OCI-LY3 (cell line): Measurements from ENCODE around the gene STK26.

Experiments
- H2AFZ ChIP-seq: fragments of 200-600, 300-600 bp; shearing (Covaris generic); 2 replicates; pipeline ENCODE4 v1.6.0; 2014; ENCODE audit warnings: antibody characterized with exemption, low read depth, low read length
- H3K27ac ChIP-seq: fragments of 200-600, 300-600 bp; sonication (generic); 2 replicates; pipeline ENCODE4 v1.5.1; 2014; ENCODE audit warnings: mild to moderate bottlenecking, low read length, moderate library complexity, mixed read lengths
- H3K27me3 ChIP-seq: fragments of 200-600, 300-600 bp; sonication (generic); 2 replicates; pipeline ENCODE4 v1.6.1; 2014; ENCODE audit warnings: low read depth, low read length, mixed read lengths
- H3K36me3 ChIP-seq: fragments of 200-600, 300-600 bp; sonication (generic); replicated peaks from 2 replicates; pipeline ENCODE3; 2014; ENCODE audit warnings: low read depth, low read length, mixed read lengths
- H3K4me1 ChIP-seq: fragments of 300-600, 200-600 bp; sonication (generic); 2 replicates; pipeline ENCODE4 v1.6.1; 2014; ENCODE audit warnings: low read length, mixed read lengths
- H3K4me2 ChIP-seq: fragments of 200-600, 300-600 bp; sonication (generic); 2 replicates; pipeline ENCODE4 v1.6.1; 2014; ENCODE audit warnings: low read length, mixed read lengths
- H3K4me3 ChIP-seq: fragments of 300-600, 200-600 bp; sonication (generic); 2 replicates; pipeline ENCODE4 v1.5.1; 2014; ENCODE audit warnings: antibody characterized with exemption, mild to moderate bottlenecking, low read length, moderate library complexity
- H3K79me2 ChIP-seq: fragments of 300-600, 200-600 bp; shearing (Covaris generic); 2 replicates; pipeline ENCODE4 v1.6.1; 2014; ENCODE audit warnings: mild to moderate bottlenecking, low read length, mixed read lengths
- H3K9ac ChIP-seq: fragments of 300-600, 200-600 bp; shearing (Covaris generic); 2 replicates; pipeline ENCODE4 v1.6.0; 2014; ENCODE audit warnings: mild to moderate bottlenecking, low read length, moderate library complexity
- H3K9me3 ChIP-seq: fragments of 200-600, 300-600 bp; shearing (Covaris generic); 2 replicates; pipeline ENCODE4 v1.6.1; 2014; ENCODE audit warnings: low read length, mixed read lengths; ENCODE audit not compliant: insufficient read depth
- H4K20me1 ChIP-seq: fragments of 200-600, 300-600 bp; sonication (generic); 2 replicates; pipeline ENCODE4 v1.6.1; 2016; ENCODE audit warnings: low read length, mixed read lengths; ENCODE audit not compliant: insufficient read depth
- EZH2phosphoT487 ChIP-seq: fragments of 200-600 bp; shearing (Covaris generic); IDR thresholded peaks from 2 replicates; pipeline ENCODE4 v1.6.1; 2018; ENCODE audit warnings: antibody characterized with exemption, mixed run types, low read depth
- TF ChIP-seq, protein P1 (sequence below): fragments of 200-600, 300-600 bp; sonication (generic); IDR thresholded peaks from 2 replicates; pipeline ENCODE4 v1.5.1; 2014; ENCODE audit warnings: antibody characterized with exemption, low read length, low read depth

STK26 gene

DNA sequence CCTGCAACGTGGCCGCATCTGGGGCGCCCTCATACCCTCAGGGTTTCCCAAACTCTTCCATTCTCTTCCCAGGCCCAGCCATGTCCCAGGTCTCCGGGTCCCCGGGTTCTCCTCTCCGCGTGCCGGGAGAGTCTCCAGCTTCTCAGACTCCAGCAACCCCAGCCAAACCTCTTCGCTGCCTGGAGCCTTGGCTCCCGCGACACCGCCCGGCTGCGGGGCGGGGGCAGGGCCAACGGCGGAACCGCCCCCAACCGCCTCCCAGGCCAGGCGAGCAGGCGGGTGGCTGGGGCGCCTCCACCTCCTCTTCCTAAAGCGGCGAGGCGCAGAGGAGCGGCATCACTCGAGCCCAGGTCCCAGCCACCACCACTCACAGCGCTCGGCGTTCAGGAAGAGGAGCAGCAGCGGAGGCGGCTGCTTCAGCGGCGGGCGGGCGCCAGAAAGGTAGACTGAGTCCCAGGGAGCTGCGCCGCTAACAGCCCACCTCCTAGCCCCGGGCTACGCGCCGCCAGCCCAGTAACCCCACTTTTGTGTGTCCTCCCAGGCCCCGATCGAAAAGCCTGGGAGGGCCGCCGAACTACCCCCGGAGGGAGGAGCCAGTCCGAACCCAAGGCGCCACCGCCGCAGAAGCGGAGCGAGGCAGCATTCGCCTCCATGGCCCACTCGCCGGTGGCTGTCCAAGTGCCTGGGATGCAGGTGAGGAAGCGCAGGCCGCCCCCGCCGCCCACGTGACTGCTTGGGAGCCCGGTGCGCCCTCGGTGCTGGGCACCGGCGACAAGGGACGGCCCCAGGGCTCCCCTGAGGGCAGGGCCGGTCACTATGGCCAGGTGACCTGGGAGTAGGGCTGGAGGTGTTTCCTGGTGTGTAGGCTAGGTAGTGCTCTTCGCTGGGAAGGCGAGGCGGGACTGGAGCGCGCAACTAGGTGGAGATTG lies at the start of gene STK26:
TSS of gene STK26 (plus strand) at position 336 of the 929 bp plus-strand sequence. CDS start at position 652, 316 bp downstream.
- peak within 1 kb of the TSS; percentile 93 for H2AFZ ChIP-seq
- H3K4me2 ChIP-seq, result peak within 1 kb of the TSS; percentile 100

DNA sequence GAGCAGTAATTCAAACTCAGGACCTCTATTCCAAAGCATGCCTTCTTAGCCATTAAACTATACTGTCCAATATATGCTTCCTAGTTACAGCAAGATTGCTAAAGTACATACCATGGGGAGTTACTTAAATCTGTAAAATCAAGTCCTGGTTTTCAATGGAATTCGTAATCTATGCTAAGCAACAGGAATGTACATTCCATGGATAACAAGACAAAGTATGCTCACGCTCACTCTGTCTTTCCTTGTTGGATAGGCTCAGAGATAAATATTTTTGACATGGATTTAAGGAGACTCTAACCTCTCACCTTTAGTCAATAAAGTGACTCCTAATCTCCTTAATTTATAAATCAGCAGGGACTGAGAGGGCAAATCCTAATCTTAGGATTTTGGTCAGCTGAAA lies 47.3 kb upstream of the STK26 start:
- H3K79me2 ChIP-seq, result no peaks in the 10 kb centered on the region
- TF ChIP-seq EZH2phosphoT487, result no peak
- TF ChIP-seq, protein P1, sequence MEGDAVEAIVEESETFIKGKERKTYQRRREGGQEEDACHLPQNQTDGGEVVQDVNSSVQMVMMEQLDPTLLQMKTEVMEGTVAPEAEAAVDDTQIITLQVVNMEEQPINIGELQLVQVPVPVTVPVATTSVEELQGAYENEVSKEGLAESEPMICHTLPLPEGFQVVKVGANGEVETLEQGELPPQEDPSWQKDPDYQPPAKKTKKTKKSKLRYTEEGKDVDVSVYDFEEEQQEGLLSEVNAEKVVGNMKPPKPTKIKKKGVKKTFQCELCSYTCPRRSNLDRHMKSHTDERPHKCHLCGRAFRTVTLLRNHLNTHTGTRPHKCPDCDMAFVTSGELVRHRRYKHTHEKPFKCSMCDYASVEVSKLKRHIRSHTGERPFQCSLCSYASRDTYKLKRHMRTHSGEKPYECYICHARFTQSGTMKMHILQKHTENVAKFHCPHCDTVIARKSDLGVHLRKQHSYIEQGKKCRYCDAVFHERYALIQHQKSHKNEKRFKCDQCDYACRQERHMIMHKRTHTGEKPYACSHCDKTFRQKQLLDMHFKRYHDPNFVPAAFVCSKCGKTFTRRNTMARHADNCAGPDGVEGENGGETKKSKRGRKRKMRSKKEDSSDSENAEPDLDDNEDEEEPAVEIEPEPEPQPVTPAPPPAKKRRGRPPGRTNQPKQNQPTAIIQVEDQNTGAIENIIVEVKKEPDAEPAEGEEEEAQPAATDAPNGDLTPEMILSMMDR, result no peak

More for the DNA sequence above, at the start of gene STK26:
- Histone ChIP-seq H3K79me2 (peaks cover 49% of the 10 kb centered on the region), H4K20me1 (peaks cover 5% of the 10 kb centered on the region), H3K9me3 (no peaks in the 10 kb centered on the region), H3K36me3 (no peaks in the 10 kb centered on the region), H3K9ac (peak within 1 kb of the TSS; percentile 94), H3K4me1 (peaks cover 15% of the 10 kb centered on the region), H3K27me3 (no peaks in the 10 kb centered on the region), H3K27ac (peak within 1 kb of the TSS; percentile 67), H3K4me3 (peak within 1 kb of the TSS; percentile 99)
- TF ChIP-seq, protein P1, result no peak
- TF ChIP-seq EZH2phosphoT487, result no peak

DNA sequence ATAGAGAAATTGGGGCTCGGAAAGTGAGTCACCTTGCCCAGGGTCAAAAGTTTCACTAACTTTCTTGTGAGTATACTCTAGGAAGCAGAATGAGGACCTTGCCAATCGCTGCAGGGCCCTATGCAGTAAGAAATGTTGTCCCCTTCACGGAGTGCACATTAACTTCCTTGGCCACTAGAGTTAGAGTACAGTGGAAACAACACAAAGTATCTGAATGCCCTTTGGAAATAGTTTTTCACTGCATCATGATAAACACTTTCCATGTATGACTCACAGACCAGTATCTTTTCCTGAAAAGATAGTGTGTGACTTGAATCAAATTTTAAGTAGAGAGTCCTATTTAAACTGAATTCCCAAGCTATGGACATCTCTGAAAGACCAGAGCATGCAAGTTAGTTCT lies 45.5 kb upstream of the STK26 start:
- Histone ChIP-seq H3K9ac (no peak overlapping the region), H3K9me3 (no peaks in the 10 kb centered on the region), H3K27ac (no peak overlapping the region), H3K4me1 (no peaks in the 10 kb centered on the region), H4K20me1 (no peaks in the 10 kb centered on the region), H2AFZ (no peak overlapping the region), H3K4me2 (no peak overlapping the region), H3K27me3 (no peaks in the 10 kb centered on the region), H3K79me2 (no peaks in the 10 kb centered on the region), H3K4me3 (no peak overlapping the region), H3K36me3 (no peaks in the 10 kb centered on the region)
- no peak for TF ChIP-seq EZH2phosphoT487
- TF ChIP-seq, protein P1, result no peak

More for the DNA sequence above, 47.3 kb upstream of the STK26 start:
- Histone ChIP-seq H3K27me3 (no peaks in the 10 kb centered on the region), H3K9me3 (no peaks in the 10 kb centered on the region), H3K4me3 (no peak overlapping the region), H3K36me3 (no peaks in the 10 kb centered on the region), H3K4me1 (no peaks in the 10 kb centered on the region), H3K9ac (no peak overlapping the region), H2AFZ (no peak overlapping the region), H3K4me2 (no peak overlapping the region), H4K20me1 (no peaks in the 10 kb centered on the region), H3K27ac (no peak overlapping the region)

DNA sequence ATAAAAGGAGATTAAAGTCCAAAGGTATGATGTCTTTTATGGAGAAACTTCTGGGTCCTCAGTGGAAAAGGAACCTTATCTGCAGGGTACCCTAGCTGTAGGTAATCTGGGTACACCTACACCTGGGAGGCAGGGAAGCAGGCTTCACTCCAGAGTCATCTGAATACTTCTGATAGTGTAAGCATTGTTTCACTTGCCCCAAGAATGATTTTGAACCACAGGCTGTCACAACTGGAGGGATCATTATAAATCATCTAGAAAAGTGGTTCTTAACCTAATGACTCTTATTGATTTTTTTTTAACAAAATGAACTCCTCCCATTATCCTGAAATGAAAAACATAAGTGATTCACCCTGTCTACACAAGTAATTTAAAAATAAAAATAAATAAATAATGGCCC lies 44.0 kb upstream of the STK26 start:
- Histone ChIP-seq H3K4me2 (no peak overlapping the region), H2AFZ (no peak overlapping the region), H3K79me2 (no peaks in the 10 kb centered on the region), H4K20me1 (no peaks in the 10 kb centered on the region), H3K9ac (no peak overlapping the region), H3K9me3 (no peaks in the 10 kb centered on the region), H3K27me3 (no peaks in the 10 kb centered on the region), H3K4me3 (no peak overlapping the region), H3K36me3 (no peaks in the 10 kb centered on the region), H3K27ac (no peak overlapping the region), H3K4me1 (no peaks in the 10 kb centered on the region)
- no peak for TF ChIP-seq EZH2phosphoT487
- TF ChIP-seq, protein P1, result no peak
